MM.1S (cell line): ENCODE measurements around the gene DCTN1.

ENCODE experiments used
- DNase-seq: peaks from one replicate; pipeline ENCODE4 v3.0.0-alpha.2; 2015
- H2AFZ ChIP-seq: fragments of 300-600 bp; sonication (generic); 2 replicates; pipeline ENCODE4 v1.6.0; 2016; ENCODE audit warnings: antibody characterized with exemption, low read length
- H3F3A ChIP-seq: fragments of 300-600 bp; sonication (generic); 2 replicates; pipeline ENCODE4 v1.6.1; 2016; ENCODE audit warnings: mild to moderate bottlenecking, antibody characterized with exemption, low read length, moderate library complexity, mixed read lengths; ENCODE audit not compliant: insufficient read depth
- H3K27ac ChIP-seq: fragments of 300-600 bp; sonication (generic); 2 replicates; pipeline ENCODE4 v1.5.1; 2016; ENCODE audit warnings: mild to moderate bottlenecking, low read length
- H3K27me3 ChIP-seq: fragments of 300-600 bp; sonication (generic); replicated peaks from 2 replicates; pipeline ENCODE4 v1.6.0; 2016; ENCODE audit warnings: low read length; ENCODE audit not compliant: insufficient read depth
- H3K36me3 ChIP-seq: fragments of 300-600 bp; sonication (generic); replicated peaks from 2 replicates; pipeline ENCODE4 v1.6.1; 2016; ENCODE audit warnings: mild to moderate bottlenecking, low read length, mixed read lengths; ENCODE audit not compliant: insufficient read depth
- H3K4me1 ChIP-seq: fragments of 300-600 bp; sonication (generic); 2 replicates; pipeline ENCODE4 v1.6.1; 2016; ENCODE audit warnings: low read length, mixed read lengths
- H3K4me2 ChIP-seq: fragments of 300-600 bp; sonication (generic); 2 replicates; pipeline ENCODE4 v1.6.0; 2016; ENCODE audit warnings: low read depth, low read length
- H3K4me3 ChIP-seq: fragments of 300-600 bp; sonication (generic); 2 replicates; pipeline ENCODE4 v1.5.1; 2016; ENCODE audit warnings: low read length, mixed read lengths
- H3K79me2 ChIP-seq: fragments of 300-600 bp; sonication (generic); 2 replicates; pipeline ENCODE4 v1.6.1; 2016; ENCODE audit warnings: mixed run types, low read length, mixed read lengths
- H3K9ac ChIP-seq: fragments of 300-600 bp; sonication (generic); 2 replicates; pipeline ENCODE4 v1.6.1; 2016; ENCODE audit warnings: low read length, mixed read lengths
- H3K9me2 ChIP-seq: fragments of 300-600 bp; sonication (generic); replicated peaks from 2 replicates; pipeline ENCODE4 v1.6.1; 2016; ENCODE audit warnings: mild to moderate bottlenecking, low read length, mixed read lengths; ENCODE audit not compliant: insufficient read depth
- H3K9me3 ChIP-seq: fragments of 300-600 bp; sonication (generic); replicated peaks from 2 replicates; pipeline ENCODE4 v1.6.1; 2016; ENCODE audit warnings: mild to moderate bottlenecking, low read length, mixed read lengths; ENCODE audit not compliant: insufficient read depth
- H4K20me1 ChIP-seq: fragments of 300-600 bp; sonication (generic); 2 replicates; pipeline ENCODE4 v1.6.1; 2016; ENCODE audit warnings: mild to moderate bottlenecking, low read length, moderate library complexity, mixed read lengths; ENCODE audit not compliant: insufficient read depth
- EZH2 ChIP-seq: fragments of 300-600 bp; sonication (generic); optimal IDR thresholded peaks from 2 replicates; pipeline ENCODE3; 2017; ENCODE audit warnings: low read depth, mild to moderate bottlenecking, antibody characterized with exemption, low read length, mixed read lengths
- EZH2phosphoT487 ChIP-seq: fragments of 300-600 bp; sonication (generic); IDR thresholded peaks from 2 replicates; pipeline ENCODE4 v1.6.1; 2018; ENCODE audit warnings: antibody characterized with exemption, low read length
- TF ChIP-seq, protein P1 (sequence below): fragments of 300-600 bp; sonication (generic); IDR thresholded peaks from 2 replicates; pipeline ENCODE4 v1.5.1; 2016; ENCODE audit warnings: antibody characterized with exemption, low read length, mixed read lengths

Gene DCTN1

DNA sequence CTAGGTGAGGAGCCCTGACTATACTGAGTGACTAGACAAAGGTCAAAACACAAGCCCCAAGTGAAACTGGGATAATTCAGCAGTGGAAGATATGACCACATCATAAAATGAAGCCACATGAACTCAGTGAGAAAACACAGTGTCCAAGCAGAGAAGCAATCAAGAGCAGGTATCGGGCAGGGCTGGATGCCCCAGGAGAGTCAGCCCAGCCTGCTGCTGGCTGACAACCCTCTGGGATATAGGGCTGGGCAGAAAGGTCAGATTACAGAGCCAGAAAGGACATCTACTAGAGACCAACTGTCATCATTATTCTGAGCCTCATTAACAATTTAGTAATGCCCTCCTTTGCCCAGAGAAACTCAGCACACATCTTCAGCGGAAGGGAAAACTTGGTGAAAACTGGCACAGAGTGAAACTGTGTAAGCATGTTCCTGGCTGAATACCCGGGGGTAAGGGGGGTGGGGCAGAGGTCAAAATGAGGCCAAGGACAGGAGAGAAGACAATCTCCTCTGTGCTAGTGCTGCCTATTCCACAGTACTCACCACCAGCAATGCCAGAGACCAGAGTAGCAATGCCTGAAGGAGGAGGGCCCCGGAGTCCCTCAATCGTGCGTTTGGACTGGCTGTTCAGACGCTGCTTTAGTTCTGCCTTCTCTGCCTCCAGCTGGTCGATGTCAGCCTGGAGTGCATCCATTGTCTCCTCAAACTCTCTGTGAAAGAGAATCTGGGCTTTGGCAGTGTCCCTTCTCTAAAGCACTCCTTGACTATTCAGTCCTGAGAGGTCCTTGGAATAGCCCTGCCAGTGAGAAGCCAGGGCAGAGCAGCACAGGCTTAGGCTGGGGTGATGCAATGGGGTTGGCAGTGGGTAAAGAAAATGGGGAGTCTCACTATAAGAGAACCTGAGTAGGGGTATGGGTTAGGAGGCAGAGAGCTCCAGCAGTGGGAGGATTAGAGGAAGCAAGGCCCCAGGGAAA lies 15.3 kb downstream of the DCTN1 start:
- no peak overlapping the region for H2AFZ ChIP-seq
- H3K4me2 ChIP-seq, result no peak overlapping the region
- H3K36me3 ChIP-seq, result no peaks in the 10 kb centered on the region
- H3K4me1 ChIP-seq, result no peaks in the 10 kb centered on the region
- no peaks in the 10 kb centered on the region for H3K9me3 ChIP-seq
- no peaks in the 10 kb centered on the region for H3K79me2 ChIP-seq
- no peak for DNase-seq
- no peaks in the 10 kb centered on the region for H3K9me2 ChIP-seq
- H3F3A ChIP-seq, result no peaks in the 10 kb centered on the region
- H3K9ac ChIP-seq, result no peak overlapping the region
- TF ChIP-seq EZH2 (no peak), EZH2phosphoT487 (no peak)
- TF ChIP-seq, protein P1, sequence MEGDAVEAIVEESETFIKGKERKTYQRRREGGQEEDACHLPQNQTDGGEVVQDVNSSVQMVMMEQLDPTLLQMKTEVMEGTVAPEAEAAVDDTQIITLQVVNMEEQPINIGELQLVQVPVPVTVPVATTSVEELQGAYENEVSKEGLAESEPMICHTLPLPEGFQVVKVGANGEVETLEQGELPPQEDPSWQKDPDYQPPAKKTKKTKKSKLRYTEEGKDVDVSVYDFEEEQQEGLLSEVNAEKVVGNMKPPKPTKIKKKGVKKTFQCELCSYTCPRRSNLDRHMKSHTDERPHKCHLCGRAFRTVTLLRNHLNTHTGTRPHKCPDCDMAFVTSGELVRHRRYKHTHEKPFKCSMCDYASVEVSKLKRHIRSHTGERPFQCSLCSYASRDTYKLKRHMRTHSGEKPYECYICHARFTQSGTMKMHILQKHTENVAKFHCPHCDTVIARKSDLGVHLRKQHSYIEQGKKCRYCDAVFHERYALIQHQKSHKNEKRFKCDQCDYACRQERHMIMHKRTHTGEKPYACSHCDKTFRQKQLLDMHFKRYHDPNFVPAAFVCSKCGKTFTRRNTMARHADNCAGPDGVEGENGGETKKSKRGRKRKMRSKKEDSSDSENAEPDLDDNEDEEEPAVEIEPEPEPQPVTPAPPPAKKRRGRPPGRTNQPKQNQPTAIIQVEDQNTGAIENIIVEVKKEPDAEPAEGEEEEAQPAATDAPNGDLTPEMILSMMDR, result no peak
- H3K27me3 ChIP-seq, result no peaks in the 10 kb centered on the region
- no peak overlapping the region for H3K4me3 ChIP-seq
- H3K27ac ChIP-seq, result no peak overlapping the region
- H4K20me1 ChIP-seq, result no peaks in the 10 kb centered on the region

DNA sequence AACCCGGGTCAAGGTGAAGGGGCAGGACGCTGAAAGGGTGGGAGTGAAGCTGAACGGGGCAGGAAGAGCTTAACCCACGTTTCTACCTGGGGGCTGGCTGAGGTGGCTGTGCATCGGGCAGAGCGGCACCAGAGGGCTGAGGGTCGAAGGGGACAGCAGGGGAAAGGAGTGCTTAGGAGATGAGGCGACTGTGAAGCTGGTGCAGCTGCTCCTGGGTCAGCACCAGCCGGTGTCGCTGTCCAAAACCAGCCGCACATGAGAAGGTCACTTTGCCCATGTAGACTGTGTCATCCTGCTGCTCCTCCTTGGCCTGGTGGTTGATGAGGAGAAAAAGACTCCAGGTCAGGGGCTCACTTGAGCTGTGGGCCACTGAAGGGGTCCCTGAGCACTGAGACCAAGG lies 18.8 kb downstream of the DCTN1 start:
- Histone ChIP-seq H3K9me2 (no peaks in the 10 kb centered on the region), H4K20me1 (no peaks in the 10 kb centered on the region), H3K4me1 (no peaks in the 10 kb centered on the region), H3K27ac (no peak overlapping the region), H3K4me2 (no peak overlapping the region), H3K4me3 (no peak overlapping the region), H3K27me3 (no peaks in the 10 kb centered on the region), H3K9ac (no peak overlapping the region), H3K36me3 (no peaks in the 10 kb centered on the region), H3K79me2 (no peaks in the 10 kb centered on the region), H3K9me3 (no peaks in the 10 kb centered on the region), H2AFZ (no peak overlapping the region), H3F3A (no peaks in the 10 kb centered on the region)
- no peak for DNase-seq
- no peak for TF ChIP-seq EZH2
- TF ChIP-seq, protein P1, result no peak
- TF ChIP-seq EZH2phosphoT487, result no peak

DNA sequence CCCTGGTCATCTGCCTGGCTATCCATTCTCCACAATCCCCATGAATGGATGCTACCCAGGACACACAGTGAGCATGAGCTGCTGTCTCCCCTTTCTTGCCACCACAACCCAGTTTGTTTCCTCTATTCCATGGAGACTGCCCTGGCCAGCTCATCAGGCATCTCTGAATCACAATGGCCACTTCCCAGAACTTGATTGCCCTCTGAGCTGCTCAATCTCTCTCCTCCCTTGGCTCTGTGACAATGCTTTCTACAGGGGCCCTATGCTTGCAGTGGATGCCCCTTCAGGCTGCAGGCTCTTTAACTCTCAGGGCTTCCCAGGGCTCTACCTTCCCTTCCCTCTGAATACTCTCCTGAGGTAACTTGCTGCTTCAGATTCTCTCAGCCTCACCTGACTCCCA lies 22.5 kb downstream of the DCTN1 start:
- Histone ChIP-seq H3F3A (no peaks in the 10 kb centered on the region), H3K36me3 (no peaks in the 10 kb centered on the region), H3K4me3 (no peak overlapping the region), H3K9ac (no peak overlapping the region), H2AFZ (no peak overlapping the region), H3K27ac (no peak overlapping the region), H3K9me3 (no peaks in the 10 kb centered on the region), H3K27me3 (no peaks in the 10 kb centered on the region), H3K9me2 (no peaks in the 10 kb centered on the region), H3K4me1 (no peaks in the 10 kb centered on the region), H3K79me2 (no peaks in the 10 kb centered on the region), H3K4me2 (no peak overlapping the region), H4K20me1 (no peaks in the 10 kb centered on the region)
- DNase-seq, result no peak
- TF ChIP-seq EZH2 (no peak), EZH2phosphoT487 (no peak)
- TF ChIP-seq, protein P1, result no peak
